Gastroesophageal sphincter (tissue), 4 donors: Measurements from ENCODE around the gene DOCK4. TPM values are rescaled to one million over a fixed set of nuclear protein-coding genes. Genes with fewer than 3 reads are reported as not detected.

Experiments
- ATAC-seq: fragments of 150-250 bp; one replicate; pipeline ENCODE4 v1.9.1; 2016; ENCODE audit warnings: mild to moderate bottlenecking, moderate library complexity
- H3K27ac ChIP-seq, 4 donors: fragments of 200-600 bp; sonication (generic) in 3 of 4; 1 replicate in 3 of 4; 2 replicates in 1 of 4; pipeline ENCODE4 v1.5.1; 2016 to 2019
- H3K27me3 ChIP-seq: fragments of 200-600 bp; sonication (generic); one replicate; pipeline ENCODE4 v1.5.1; 2019
- H3K36me3 ChIP-seq, 2 donors: fragments of 200-600 bp; sonication (generic); one replicate each; pipeline ENCODE4 v1.5.1; 2019; ENCODE audit warnings: control low read depth in 1 of 2
- H3K4me1 ChIP-seq, 3 donors: fragments of 200-600 bp; sonication (generic); 1 replicate in 2 of 3; 2 replicates in 1 of 3; pipeline ENCODE4 v1.5.1; 2016 to 2019; ENCODE audit warnings: control low read depth in 2 of 3
- H3K4me3 ChIP-seq, 2 donors: fragments of 200-600 bp; sonication (generic); one replicate each; pipeline ENCODE4 v1.5.1; 2019; ENCODE audit warnings: mild to moderate bottlenecking in 1 of 2, moderate library complexity in 1 of 2
- H3K9me3 ChIP-seq, 3 donors: fragments of 200-600 bp; sonication (generic); one replicate each; pipeline ENCODE4 v1.5.1; 2017 to 2019; ENCODE audit warnings: control low read depth in 2 of 3
- CTCF ChIP-seq, 4 experiments: fragments of 200-600 bp in 2 of 4; fragments of 450-650 bp in 2 of 4; sonication (generic) in 1 of 4; IDR thresholded peaks; one replicate each; pipeline ENCODE4 v1.5.1; 2017 to 2019; ENCODE audit warnings: antibody characterized with exemption in 4 of 4, mild to moderate bottlenecking in 2 of 4, moderate library complexity in 2 of 4
- EP300 ChIP-seq: sonication (generic); formaldehyde crosslinking; IDR thresholded peaks from one replicate; pipeline ENCODE4 v1.6.1; 2017; ENCODE audit warnings: antibody characterized with exemption, mild to moderate bottlenecking
- POLR2A ChIP-seq, 2 donors: fragments of 450-650 bp; IDR thresholded peaks; one replicate each; pipeline ENCODE4 v1.6.1; 2017; ENCODE audit warnings: antibody characterized with exemption in 2 of 2, mild to moderate bottlenecking in 2 of 2, moderate library complexity in 1 of 2
- POLR2AphosphoS5 ChIP-seq: sonication (generic); formaldehyde crosslinking; IDR thresholded peaks from one replicate; pipeline ENCODE4 v1.6.1; 2017; ENCODE audit warnings: antibody characterized with exemption
- WGBS, 2 donors: methylation state at CpG; one replicate each; pipeline ENCODE4 v1.1.5; 2018; ENCODE audit warnings: low coverage in 1 of 2; 5-methylcytosine and 5-hydroxymethylcytosine counted together
- total RNA-seq, 4 donors: library from RNA; depleted of rRNA; stranded (reverse); fragments of >200 nt; gene quantifications; one replicate each; pipeline ENCODE4 v1.1.0, GENCODE V29; 2016

Gene DOCK4
- total RNA-seq, 4 donors from 2014 or later = 14.0 to 34.1 (median 24.2) TPM

DNA sequence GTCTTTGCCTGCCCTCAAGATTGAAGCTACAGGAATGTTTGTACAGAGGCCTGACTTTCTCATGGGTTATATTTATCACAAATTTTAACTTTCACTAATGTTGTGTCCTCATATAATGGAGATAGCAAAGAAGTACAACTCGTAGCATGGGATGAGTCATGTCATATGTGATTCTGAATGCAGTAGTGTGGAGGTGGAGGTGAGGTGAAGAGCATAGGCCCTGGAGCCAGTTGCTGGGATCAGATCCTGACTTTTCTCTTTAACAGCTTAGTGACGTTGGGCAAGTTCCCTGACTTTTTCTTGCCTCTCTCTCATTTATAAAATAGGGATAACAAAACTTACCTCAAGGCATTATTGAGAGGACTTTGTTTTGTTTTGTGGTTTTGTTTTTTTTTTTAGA lies 511.8 kb downstream of the DOCK4 start:
- 53 to 69% methylated on average over 2 of the region's 2 CpGs for WGBS, 2 donors
- H3K36me3 ChIP-seq = no peaks in the 10 kb centered on the region
- H3K9me3 ChIP-seq = no peaks in the 10 kb centered on the region
- no peaks in the 10 kb centered on the region for H3K27me3 ChIP-seq
- no peak overlapping the region for H3K27ac ChIP-seq
- no peak for ATAC-seq
- TF ChIP-seq POLR2A (IDR thresholded peaks at IDR 0.05) = no peak
- no peak for TF ChIP-seq POLR2AphosphoS5
- no peak for TF ChIP-seq EP300
- TF ChIP-seq CTCF (IDR thresholded peaks at IDR 0.05) = no peak
- no peaks in the 10 kb centered on the region for H3K4me1 ChIP-seq
- no peak overlapping the region for H3K4me3 ChIP-seq

DNA sequence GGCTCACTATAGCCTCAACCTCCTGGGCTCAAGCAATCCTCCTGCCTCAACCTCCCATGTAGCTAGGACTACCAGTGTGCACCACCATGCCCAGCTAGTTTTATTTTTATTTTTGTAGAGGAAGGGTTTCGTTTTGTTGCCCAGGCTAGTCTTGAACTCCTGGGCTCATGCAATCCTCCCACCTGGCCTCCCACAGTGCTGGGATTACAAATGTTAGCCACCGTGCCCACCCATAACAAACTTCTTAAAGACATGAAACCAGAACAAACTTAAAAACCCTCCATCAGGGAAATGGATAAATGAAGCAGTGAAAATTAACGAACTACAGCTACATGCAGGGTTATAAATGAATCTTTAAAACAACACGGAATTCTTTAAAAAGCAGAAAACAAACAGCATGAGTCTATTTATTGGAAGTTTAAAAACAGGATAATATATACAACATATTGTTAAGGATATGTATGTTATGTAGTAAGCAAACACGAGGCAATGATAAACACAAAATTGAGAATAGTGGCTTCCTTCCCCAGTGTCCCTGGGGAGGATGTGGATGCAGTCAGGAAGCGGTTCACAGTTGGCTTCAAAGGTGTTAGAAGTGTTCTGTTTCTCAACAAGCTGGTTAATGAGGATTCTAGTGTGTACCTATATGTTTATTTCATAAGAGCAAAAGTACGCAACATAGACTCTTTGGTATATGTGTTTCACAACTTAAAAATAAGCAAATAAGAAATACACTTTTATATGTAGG lies 515.7 kb downstream of the DOCK4 start:
- TF ChIP-seq POLR2AphosphoS5 (no peak), EP300 (no peak), POLR2A (IDR thresholded peaks at IDR 0.05) (no peak), CTCF (IDR thresholded peaks at IDR 0.05) (no peak)
- H3K36me3 ChIP-seq = no peaks in the 10 kb centered on the region
- no peak overlapping the region for H3K4me3 ChIP-seq
- H3K27me3 ChIP-seq = no peaks in the 10 kb centered on the region
- H3K4me1 ChIP-seq = no peaks in the 10 kb centered on the region
- 69 to 74% methylated on average over 5 to 7 of the region's 7 CpGs for WGBS, 2 donors
- ATAC-seq = no peak
- no peak overlapping the region for H3K27ac ChIP-seq
- no peaks in the 10 kb centered on the region for H3K9me3 ChIP-seq

DNA sequence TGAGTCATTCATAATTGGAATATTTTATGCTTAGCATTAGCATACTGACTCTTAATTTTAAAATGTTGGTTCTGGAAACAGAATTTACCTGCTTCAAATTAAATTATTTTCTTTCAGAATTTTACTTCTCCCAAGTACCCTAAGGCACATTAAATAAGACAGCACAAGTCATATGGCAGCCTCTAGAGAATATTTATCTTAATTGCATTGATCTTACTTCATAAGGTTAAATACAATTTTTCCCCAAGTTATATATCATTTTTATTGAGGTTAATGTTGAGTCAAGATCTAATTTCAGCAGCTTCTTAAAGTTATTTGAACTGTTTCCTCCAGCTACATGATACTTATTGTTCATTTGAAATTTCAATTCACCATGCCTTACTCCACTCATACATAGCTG lies 520.9 kb downstream of the DOCK4 start:
- ATAC-seq = no peak
- no peak overlapping the region for H3K27ac ChIP-seq
- TF ChIP-seq EP300 (no peak), POLR2A (IDR thresholded peaks at IDR 0.05) (no peak), POLR2AphosphoS5 (no peak), CTCF (IDR thresholded peaks at IDR 0.05) (no peak)
- no peaks in the 10 kb centered on the region for H3K36me3 ChIP-seq
- H3K9me3 ChIP-seq = no peaks in the 10 kb centered on the region
- H3K4me3 ChIP-seq = no peak overlapping the region
- no peaks in the 10 kb centered on the region for H3K4me1 ChIP-seq
- H3K27me3 ChIP-seq = no peaks in the 10 kb centered on the region

DNA sequence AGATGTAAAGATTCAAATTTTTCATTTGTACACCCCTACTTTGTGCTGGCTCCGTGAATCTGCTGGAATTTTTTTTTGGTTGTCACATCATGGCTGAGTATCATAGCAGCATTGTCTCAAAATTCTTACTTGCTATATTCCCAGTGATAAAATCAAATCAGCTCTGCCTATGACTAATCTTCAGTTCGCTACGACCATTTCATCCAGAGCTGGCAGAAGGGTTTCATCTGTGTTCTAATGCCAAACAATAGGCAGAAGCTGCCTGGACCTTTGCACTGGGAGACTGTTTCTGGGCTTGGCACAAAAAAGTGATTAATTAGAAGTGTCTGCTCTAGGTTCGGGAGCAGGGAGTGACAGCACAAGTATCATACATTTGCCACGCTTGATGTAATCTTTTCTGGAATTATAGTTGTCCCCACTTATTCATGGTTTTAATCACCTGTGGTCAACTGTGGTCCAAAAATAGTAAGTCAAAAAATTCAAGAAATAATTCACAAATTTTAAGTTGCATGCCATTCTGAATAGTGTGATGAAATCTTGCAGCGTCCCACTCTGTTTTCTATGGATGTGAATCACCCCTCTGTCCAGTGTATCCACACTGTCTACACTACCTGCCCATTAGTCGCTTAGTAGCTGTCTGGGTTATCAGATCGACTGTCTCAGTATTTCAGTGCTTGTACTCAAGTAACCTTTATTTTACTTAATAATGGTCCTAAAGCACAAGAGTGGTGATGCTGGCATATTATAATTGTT lies 523.4 kb downstream of the DOCK4 start:
- no peaks in the 10 kb centered on the region for H3K36me3 ChIP-seq
- TF ChIP-seq POLR2AphosphoS5 (no peak), CTCF (IDR thresholded peaks at IDR 0.05) (no peak), POLR2A (IDR thresholded peaks at IDR 0.05) (no peak), EP300 (no peak)
- no peak overlapping the region for H3K27ac ChIP-seq
- no peak overlapping the region for H3K4me3 ChIP-seq
- whole genome bisulfite sequencing, 2 donors = 70 to 72% methylated on average over 8 of the region's 8 CpGs
- H3K27me3 ChIP-seq = no peaks in the 10 kb centered on the region
- ATAC-seq = no peak
- no peaks in the 10 kb centered on the region for H3K9me3 ChIP-seq
- H3K4me1 ChIP-seq = no peaks in the 10 kb centered on the region

GRCh38 chr7:111681242-111681641 lies 525.0 kb downstream of the DOCK4 start:
- TF ChIP-seq POLR2A (IDR thresholded peaks at IDR 0.05) (no peak), POLR2AphosphoS5 (no peak), CTCF (IDR thresholded peaks at IDR 0.05) (no peak), EP300 (no peak)
- Histone ChIP-seq H3K4me1 (no peaks in the 10 kb centered on the region), H3K4me3 (no peak overlapping the region), H3K27ac (no peak overlapping the region), H3K27me3 (no peaks in the 10 kb centered on the region), H3K36me3 (no peaks in the 10 kb centered on the region), H3K9me3 (no peaks in the 10 kb centered on the region)
- no peak for ATAC-seq
- WGBS, 2 donors = 81 to 96% methylated on average over 3 of the region's 3 CpGs
